Embryonic facial prominence (tissue), 1 donor: ENCODE data around the gene IQSEC1.

Experiments
- DNase-seq: peaks from one replicate; pipeline ENCODE4 v3.0.0-alpha.2; 2016; ENCODE audit errors: extremely low spot score

Gene IQSEC1

DNA sequence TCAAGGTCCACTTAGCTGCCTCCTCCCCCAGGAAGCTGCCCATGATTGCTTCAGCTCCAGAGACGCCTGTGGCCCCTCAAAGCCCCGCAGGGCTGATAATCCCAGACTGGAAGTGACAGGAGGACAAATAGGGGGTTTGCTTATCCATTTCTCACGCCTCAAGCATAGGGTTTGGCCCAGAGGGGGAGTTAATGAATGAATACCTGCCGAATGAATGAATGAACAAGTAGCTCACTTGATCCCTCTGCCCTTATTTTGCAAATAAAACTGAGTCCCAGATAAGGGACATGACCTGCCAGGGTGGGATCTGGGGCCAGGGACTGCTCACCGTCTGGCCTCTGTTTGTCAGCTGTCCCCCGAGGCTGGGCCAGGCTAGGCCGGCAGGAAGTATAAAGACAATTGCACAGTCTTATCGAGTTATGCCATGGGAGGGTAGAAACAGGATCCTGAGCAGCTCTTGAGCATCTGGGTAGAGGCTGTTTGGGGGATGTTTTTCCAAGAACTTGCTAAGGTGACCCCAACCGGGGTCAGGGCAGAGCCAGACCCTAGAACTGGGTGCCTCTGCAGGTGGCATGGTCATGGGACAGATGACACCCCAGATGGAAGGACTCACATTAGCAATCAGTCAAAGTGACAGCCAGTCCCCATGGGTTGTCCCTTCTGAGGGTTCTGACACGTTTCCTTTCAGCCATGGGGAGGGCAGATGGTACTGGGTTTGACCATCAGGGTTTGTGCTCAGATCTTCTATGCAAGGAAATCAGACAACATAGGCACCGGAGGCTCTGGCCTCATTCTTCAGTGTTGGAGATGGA lies 45.0 kb downstream of the IQSEC1 start:
- no peak for DNase-seq

DNA sequence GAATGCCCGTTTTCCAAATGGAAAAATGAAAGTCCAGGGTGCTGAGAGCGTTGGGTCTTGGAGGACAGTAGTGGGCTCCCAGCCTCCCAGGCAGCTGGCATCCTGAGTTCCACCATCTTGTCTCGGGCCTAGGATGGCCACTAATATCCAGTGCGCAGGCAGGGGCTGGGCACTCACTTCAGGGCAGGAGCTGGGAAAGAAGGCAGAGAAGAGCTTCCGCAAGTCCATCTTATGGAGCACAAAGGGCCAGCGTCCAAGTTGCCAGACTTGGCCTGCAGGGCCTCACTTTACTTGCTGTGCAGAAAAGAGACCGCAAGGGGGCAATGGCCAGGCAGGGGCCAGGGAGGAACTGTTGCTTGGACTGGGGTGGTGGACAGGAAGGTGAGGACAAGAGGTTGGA lies 46.1 kb downstream of the IQSEC1 start:
- DNase-seq = no peak

DNA sequence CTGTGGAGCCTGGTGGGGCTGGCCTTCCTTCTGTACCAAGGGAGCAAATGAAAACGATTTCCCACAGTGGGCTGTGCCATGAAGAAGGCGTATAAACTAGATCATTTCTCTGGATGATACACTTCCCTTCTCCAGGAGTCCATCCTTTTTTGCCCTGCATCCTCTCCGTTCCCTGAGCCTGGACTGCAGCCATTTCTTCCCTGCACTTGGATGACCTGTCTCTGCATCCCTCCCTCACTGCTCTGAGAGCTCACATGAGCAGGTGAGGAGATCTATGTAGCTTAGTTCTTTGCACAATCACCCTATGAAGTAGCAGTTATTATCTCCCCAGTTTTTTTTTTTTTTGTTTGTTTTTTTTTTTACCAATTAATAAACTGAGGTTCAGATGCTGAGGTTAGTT lies 46.7 kb downstream of the IQSEC1 start:
- no peak for DNase-seq

DNA sequence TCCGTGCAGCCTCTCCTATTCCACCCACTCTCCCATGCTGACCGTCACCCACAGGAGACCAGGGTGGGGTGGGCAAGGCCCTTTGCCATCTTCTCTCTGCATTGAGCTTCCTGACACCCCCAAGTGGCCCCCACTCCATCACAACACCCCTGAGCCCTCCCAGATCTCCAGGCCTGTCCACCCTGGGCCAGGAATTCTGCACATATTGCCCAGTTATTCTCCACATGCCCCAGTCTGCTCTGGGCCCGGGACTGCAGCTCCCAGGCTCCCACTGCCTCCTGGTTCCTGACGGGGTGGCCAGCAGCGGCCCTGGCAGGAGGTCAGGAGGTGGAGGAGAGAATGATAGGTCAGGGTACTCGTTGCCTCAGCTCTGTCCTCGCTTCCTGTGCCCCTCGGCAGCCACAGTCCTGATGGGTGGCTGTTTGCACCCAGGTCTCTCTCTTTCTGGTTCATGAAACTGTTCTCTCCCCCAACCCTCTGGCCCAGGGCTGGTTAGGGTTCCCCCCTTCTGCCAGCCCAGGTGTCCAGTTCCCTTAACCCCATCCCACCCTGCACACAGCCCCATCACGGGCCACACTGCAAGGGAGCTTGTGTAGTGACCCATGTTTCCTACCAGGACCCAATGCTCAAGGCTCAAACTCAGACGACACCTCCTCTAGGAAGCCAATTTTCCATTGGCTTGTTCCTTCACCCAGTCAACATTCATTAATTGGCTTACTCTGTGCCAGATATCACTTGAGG lies 47.3 kb downstream of the IQSEC1 start:
- DNase-seq = no peak

DNA sequence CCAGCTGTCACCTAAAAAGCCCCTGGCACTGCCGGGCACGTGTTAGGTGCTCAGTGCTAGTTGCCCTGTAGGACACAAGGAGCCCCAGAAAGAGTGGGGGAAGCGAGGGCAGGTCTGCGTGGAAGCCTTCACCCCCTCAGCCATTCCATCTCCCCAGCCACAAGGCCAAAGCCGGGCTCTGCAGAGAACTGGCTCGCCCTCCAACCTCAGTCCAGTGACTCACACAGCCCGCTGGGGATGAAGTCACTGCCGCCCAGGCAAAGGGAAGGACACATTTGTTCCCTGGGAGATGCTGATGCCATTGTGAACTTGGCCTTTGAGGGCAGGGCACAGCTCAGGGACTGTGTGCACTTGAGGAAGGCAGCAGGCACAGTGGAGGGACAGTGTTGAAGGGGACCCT lies 48.1 kb downstream of the IQSEC1 start:
- DNase-seq = no peak

DNA sequence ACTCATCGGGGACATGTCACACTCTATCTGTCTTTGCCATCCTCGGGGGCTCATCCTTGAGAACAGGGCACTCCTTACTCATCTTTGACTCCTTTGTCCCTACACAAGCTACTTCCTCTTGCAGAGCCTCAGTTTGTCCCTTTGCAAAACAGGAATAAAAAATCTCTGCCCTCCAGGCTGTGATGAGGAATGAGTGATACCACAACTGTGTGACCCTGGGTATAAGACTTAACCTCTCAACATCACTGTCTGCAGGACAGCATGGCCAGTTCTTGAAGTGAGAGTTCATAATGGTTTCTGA lies 48.5 kb downstream of the IQSEC1 start:
- DNase-seq = no peak

DNA sequence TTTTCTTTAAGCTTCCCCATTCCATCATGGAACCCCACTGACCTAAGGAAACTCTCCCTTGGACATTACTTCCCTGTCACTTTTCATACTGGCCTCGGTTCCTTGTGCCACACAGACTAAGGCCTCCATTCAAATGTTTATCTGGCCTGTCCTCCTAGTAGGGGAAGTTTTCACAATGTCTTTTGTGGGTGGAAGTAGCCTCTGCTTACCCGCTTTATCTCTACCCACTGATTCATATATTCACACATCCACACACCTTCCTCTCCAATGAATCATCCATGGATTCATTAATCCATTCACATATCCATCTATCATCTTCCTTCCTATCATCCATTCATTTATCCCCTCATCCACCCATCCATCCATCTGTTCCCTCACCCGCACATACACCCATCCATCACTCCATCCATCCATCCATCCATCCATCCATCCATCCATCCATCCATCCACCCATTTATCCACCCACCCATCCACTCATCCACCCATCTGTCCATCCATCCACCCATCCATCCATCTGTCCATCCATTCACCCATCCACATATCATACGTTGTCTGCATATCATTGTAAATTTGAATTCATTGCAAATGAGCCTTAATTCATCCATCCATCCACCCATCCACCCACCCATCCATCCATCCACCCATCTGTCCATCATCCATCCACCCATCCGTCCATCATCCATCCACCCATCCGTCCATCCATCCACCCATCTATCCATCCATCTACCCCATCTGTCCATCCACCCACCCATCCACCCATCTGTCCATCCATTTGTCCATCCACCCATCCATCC lies 49.1 kb downstream of the IQSEC1 start:
- no peak for DNase-seq

DNA sequence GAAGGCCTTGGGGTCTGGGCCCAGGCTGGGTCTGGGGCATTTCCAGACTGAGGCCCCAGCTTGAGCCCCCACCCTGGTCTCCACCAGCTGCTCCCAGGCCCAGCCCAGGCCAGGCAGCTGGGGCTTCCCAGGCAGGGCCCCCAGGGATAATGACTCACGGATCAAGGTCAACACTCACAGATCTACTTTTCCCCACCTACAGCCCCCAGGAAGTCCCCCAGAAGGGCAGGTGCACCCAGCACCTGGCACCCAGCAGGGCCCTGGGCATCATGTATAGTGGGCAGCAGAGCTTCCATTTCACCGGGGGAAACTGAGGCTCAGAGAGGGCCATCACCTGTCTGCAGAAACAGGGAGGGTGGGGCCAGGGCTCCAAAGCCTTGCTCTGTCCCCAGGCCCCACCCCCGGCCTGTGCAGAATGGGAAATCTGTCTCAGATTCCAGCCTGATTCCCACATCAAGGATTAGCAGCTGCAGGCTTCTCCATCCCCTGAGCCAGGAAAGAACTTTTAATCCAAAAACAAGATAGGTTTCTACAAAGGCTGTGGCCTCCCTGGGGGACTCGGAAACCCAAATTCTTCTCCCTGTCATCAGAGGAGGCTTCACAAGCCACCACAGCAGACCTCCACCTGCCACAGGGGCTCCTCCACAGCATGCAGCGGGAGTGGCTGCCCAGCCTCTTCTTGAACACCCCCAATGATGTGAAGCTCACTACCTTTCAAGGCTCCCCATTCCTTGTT lies 49.8 kb downstream of the IQSEC1 start:
- no peak for DNase-seq

DNA sequence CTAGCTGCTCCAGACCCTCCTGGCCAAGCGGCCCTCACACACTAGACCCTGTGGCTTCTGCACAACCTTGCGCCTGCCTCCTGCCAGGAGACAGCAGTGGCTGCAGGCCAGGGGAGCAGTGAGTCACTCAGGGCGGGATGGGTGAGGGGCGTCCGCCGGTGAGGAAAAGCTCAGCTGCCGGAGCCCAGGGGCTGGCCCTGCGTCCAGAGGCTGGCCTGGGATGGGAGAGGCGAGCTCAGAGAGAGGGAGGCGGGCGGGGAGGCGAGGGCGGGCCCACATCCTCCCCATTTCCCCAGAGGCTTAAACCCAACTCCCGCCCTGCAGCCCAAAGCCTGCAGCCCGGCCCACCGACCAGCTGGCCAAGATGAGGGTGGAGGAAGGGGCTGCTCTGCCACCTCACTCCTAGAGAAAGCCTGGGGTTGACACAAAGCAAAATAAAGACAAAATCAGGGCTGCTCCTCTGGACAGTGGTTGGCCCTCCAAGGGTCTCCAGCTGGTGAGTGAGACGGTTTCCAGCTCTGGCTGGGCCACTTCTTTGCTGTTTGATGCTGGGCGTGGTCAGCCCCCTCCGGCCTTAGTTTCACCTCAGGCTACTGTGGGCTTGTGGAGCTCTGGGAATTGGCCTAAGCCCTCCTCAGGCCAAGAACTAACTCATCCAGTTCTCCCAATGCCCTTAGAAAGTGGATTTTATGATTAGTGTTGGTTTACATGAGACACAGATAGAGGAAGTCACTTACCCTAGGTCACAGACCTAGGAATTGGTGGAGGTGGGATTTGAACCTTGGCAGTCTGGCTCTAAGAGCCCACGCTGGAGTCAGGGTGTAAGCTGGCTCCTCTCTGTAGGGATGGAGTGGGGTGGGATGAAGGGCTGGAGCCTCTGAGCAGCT lies 50.6 kb downstream of the IQSEC1 start:
- no peak for DNase-seq

DNA sequence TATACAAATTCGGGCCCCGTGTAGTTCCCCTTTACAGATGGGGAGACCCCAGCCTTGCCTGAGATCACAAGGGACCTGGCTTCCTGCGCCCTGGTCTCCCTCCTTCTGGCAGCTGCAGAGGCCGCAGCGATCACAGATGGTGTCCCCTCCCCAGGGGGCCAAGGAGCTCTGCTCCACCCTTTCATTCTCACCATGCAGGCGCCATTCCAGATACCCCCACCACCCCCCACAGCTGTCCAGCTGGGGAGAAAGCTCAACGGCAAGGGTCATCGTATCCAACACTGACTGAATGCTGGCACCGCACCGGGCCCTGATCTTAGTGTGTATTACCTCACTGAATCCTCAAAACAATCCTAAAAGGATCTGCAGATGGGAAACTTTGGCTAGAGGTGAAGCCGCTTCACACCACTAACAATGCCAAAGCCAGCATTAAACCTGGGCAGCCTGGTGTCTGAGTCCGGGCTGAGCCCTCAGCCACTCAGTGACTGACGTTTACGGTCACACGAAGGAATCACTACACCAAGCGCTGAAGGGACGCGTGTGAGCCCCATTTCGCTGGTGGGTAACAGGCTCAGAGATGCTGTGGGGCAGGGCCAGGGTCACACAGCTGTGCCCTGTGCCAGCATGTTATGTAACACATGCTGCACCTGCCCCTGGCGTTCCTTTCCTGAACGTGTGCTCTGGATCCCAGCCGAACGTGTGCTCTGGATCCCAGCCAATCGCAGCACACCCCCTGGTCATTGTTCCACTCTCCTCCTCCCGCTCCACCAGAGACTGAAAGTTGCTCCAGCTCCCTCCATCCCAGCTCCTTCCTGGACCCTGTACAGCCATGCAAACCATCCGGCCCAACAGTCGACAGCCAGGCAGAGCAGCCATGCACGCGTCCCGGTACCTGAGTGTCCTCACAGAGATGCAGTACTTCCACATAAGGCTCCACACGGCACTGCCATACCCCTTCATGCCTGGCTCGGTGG lies 51.8 kb downstream of the IQSEC1 start:
- no peak for DNase-seq

DNA sequence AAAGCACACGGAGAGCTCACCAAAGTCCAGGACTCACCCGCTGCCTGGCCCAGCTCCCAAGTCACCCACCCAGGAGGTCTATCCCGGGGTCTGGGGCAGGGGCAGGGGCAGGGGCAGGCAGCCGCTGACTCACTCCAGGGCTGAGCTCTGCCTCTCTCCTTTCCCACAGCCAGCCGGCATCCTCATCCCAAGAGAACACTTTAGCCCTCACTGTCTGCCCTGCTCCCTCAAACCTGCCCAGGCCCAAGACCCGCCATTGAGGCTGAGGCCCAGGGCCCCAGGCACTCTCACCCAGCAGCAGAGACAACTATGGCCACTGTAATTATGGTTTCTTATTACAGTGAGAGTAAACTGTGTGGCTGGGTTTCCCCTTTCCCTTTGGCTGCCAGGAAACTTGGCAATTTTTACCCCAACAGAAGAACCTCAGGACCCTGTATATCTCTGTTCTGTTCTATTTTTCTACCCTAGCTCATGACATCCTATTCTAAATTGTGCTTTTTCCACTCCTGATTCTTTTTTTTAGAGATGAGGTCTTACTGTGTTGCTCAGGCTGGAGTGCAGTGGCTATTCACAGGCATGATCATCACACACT lies 53.0 kb downstream of the IQSEC1 start:
- DNase-seq = no peak

DNA sequence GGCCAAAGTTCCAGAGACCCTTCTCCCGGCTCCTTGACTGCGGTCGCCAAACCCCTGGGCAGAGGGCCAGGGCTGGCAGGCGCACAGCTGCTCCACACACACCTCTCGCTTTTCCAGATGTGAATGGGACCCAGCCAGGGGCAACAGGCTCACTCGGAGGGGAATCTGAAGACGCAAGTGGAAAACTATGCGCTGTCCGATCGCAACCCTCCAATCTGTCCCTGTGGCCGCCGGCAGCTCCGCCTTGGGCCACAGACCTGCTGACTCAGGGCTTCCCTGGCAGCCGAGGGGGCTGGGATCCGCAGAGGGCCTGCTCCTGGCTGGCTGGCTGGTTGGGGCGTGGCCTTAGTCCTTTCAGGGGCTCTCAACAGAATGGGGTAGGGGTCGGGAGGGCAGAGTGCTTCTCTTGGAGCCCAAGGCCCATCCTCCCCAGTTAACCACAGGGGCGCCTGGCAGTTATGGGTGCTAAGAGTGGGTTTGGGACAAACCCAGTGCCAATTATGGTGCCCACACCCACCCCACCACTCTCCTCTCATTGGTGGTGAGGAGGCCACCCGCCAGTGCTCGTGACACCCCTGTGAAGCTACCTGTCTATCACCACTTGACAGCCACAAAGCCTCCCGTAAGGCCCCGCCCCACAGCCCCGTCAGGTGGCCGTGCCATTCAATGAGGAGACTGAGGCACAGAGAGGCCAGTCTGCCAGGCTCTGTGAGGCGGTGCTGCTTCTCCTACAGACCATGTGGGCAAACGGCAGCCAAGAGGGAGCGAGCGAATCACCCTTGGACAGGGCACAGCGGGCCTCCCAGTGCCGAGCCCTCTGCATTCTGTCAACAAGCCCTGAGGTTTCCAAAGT lies 53.8 kb downstream of the IQSEC1 start:
- DNase-seq = no peak

DNA sequence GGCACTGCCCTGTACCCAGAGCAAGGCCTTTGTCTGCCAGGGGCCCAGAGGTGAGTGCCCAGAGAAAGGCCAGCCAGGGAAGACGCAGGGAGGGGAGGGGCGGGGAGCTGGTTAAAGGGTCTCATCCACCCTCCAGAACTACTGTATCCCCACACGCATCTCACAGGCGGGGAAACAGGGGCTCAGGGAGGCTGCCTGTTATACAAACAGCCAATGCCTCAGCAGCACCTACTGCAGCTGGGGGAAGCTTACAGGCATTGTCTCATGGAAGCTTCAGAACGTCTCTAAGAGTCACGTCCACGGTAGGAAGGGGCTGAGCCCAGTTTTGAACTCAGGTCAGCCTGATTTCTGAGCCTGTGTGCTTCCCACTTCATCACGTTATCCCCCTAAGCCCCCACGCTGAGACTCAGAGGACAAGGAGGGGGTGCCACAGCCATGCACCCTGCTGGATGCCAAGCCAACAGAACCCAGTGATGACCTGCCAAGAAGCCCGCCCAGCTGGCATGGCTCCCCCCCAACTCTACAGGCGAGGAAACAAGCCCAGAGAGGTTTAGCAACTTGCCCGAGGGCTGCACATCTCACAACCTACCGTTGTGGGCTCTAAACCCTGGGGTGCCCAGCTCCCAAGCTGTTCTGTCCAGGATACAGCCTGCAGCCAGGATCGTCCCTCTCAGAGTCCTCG lies 54.5 kb downstream of the IQSEC1 start:
- DNase-seq = no peak

DNA sequence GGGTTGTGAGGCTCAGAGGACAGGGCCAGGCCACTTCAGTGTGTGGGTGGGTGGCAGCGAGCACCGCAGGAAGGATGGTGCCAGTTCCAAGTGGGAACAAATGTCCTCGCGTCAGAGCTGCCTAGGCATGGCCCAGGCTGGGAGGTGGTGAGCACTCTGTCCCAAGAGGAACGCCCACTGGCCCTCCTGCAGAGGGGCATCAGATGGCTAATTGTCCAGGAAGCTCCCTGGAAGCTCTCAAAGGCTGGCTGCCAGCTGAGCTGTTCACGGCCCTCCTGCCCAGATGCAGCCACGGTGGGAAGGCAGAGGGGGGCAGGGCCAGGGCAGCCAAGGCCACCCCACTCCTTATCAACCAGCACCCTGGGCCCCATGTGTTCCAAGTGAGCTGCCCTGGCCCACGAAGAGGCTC lies 55.2 kb downstream of the IQSEC1 start:
- DNase-seq = no peak

DNA sequence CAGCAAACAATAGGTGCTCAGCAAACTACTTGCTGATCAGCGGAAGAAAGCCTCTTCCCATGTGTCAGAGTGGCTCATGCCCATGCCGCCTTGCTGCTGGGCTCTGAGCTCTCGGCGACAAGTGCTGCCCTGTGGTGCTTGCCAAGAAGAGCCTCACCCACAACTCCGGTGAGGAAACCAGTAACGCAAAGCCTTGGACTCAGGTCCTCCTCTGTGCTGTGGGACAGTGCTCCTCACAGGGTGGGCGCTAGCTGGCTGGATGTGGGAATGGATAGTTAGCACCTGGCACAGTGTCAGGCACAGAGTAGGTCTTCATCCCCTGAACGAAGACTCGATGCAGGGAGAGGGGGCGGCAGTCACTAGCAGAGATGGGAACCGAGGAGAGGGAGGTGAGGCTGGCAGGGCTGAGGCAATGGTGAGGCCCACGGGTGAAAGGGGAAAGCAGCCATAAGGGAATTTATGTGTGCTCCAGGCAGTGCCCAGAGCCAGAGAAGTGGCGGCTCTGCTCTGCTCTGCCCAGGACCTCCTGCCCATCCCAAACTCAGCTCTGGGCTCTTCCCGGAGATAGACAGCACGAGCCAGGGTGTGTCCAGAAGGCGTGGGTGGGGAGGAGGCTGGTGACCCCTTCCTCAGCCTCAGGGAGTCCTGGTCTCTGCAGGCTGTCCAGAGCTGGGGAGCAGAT lies 55.7 kb downstream of the IQSEC1 start:
- no peak for DNase-seq

DNA sequence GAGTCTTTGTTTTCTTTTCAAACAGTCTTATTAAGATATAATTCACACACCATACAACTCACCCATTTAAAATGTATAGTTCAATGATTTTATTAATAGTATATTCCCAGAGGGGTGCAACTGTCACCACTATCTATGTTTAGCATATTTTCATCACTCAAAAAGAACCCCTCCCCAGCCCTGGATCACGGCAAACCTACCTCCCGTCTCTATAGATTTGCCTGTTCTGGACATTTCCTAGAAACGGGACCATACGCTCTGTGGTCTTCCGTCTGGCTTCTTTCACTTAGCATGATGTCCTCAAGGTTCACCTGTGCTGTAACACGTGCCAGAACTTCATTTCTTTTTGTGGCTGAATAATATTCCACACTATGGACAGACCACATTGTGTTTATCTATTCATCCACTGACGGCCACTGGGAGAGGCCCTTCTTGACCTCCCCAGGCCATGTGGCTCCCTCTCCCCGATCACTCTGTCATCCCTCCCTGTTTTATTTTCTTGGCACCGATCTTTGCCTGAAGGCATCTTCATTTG lies 56.4 kb downstream of the IQSEC1 start:
- DNase-seq = no peak
